ENCODE measurements around the gene GET4. TPM values are rescaled to one million over a fixed set of nuclear protein-coding genes. Genes with fewer than 3 reads are reported as not detected.
"Not testable (repeated sequence)": the region's sequence is repeated elsewhere in the genome, so short reads cannot be mapped to it uniquely, and the experiment has no call there.

The GET4 gene
- total RNA-seq, 2 donors from 2014 or later: 32.5 to 34.1 TPM

DNA sequence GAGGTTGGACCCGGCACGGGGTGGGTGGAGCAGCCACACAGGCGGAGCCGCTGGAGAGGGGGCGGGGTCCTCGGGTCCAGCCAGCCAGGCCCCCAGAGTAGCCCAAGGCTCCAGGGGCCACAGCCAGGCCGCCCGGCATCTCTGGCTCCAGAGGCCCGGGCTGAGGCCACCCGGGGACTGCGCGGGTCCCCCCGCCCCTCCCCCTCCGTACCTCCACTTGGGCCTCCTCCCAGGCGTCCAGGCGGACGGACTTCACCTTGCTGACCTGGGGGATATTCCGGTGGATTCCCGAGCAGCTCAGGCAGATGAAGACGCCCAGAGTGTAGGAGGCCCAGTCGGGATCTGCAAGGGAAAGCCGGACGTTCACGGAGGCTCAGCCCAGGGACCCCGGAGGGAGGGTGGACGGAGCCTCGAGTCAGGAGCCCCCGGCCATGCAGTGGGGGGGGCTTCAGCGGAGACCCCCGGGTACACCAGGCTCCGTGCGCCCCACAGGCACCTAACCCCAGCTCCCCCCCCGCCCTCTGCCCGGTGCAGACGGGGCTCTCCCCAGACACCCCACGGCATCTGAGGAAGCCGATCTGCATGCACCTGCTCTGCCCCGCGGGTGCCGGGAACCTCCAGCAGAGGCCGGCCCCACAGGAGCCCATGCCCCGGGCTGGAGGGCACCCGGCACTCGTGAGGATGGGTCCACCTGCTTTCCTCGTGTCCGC, 59.0 kb downstream of the GET4 start:
- DNase-seq (ENCODE audit: low spot score in 2 of 2) (no peak), ATAC-seq (no peak)
- peaks cover 0 to 8% of the 10 kb centered on the region in 2 donors for H3K36me3 Mint-ChIP-seq
- H3K27ac Mint-ChIP-seq: no peak overlapping the region
- peaks cover 0 to 7% of the 10 kb centered on the region in 2 donors for H3K9me3 Mint-ChIP-seq

DNA sequence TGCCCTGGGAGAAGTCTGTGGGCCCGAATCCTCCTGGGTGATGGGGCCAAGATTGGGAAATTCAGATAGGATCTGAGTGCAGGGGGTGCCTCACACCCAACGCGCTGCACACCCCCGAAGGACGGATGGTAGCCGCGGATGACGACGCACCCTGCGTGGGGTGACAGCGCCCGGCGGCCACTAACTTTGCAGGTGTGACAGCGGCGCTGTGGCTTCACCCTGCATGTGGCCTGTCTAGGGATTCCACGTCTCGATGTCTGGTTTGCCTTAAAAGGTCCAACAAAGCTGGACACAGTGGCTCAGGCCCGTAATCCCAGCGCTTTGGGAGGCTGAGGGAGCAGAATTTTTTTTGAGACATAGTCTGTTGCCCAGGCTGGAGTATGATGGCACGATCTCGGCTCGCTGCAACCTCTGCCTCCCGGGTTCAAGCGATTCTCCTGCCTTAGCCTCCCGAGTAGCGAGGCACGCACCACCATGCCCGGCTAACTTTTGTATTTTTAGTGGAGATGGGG, 59.6 kb downstream of the GET4 start:
- ATAC-seq: no peak
- Mint-ChIP-seq H3K36me3 (peaks cover 0 to 14% of the 10 kb centered on the region in 2 donors), H3K27ac (peak overlapping the region in 1 of 2 donors; percentile 71), H3K9me3 (peaks cover 0 to 10% of the 10 kb centered on the region in 2 donors)
- DNase-seq (ENCODE audit: low spot score in 2 of 2): no peak

DNA sequence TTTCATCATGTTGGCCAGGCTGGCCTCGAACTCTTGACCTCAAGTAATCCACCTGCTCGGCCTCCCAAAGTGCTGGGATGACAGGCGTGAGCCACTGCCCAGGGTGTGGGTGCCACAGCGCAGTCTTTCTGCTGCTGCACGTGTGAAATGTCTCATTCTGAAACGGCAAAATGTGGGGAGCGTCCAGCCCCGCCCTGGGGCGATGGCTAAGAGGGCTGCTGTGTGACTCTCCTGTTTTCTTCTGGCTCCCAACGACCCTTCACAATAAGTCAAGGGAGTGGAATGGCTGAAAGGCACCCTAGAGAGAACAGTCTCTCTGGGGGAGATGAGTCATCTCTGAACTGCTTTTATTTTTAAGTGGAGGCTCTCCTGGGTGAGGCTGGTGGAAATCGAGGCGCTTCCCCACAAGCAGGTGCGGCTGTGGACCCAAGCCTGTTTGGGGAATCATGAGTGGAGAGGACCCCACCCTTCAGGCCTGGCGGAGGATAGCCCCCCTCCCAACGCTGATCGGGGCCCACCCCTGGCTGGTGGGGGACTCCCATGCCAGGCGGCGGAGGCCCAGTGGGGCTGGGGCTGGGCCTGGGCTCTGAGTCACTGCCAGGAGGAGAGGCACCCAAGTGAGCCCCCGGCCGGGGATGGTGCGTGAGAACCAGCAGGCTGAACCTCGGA, 60.2 kb downstream of the GET4 start:
- peak in 1 of 2 donors; percentile 70 for DNase-seq (ENCODE audit: low spot score in 2 of 2)
- H3K36me3 Mint-ChIP-seq: peaks cover 0 to 15% of the 10 kb centered on the region in 2 donors

DNA sequence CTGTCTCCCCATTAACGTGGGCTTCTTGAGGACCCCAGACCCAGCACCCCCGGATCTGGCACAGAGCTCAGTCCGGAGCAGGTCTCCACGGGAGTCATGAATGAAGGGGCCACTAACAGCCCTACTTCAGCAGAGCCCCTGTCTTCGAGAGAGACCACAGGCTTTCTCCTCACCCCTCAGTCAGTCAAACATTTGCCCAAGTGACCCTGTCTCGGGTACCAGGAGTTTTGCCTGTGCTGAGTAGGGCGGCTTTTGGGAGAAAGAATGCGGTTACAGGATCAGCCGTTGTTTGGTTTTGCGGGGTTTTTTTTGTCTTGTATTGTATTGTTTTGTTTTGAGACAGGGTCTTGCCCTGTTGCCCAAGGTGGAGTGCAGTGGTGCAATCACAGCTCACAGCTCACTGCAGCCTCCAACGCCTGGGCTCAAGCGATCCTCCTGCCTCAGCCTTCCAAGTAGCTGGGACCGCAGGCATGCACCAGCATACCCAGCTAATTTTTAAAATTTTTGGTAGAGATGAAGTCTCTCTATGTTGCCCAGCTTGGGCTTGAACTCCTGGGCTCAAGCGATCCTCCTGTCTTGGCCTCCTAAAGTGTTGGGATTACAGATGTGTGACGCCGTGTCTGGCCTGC, 61.6 kb downstream of the GET4 start:
- Mint-ChIP-seq H3K36me3 (peaks cover 0 to 20% of the 10 kb centered on the region in 2 donors), H3K9me3 (peaks cover 0 to 17% of the 10 kb centered on the region in 2 donors), H3K27ac (no peak overlapping the region)
- no peak for ATAC-seq
- DNase-seq (ENCODE audit: low spot score in 2 of 2): no peak

More for the DNA sequence above, 60.2 kb downstream of the GET4 start:
- peak overlapping the region in 1 of 2 donors; percentile 71 for H3K27ac Mint-ChIP-seq
- peaks cover 0 to 13% of the 10 kb centered on the region in 2 donors for H3K9me3 Mint-ChIP-seq
- ATAC-seq: peak; percentile 79 to 87

DNA sequence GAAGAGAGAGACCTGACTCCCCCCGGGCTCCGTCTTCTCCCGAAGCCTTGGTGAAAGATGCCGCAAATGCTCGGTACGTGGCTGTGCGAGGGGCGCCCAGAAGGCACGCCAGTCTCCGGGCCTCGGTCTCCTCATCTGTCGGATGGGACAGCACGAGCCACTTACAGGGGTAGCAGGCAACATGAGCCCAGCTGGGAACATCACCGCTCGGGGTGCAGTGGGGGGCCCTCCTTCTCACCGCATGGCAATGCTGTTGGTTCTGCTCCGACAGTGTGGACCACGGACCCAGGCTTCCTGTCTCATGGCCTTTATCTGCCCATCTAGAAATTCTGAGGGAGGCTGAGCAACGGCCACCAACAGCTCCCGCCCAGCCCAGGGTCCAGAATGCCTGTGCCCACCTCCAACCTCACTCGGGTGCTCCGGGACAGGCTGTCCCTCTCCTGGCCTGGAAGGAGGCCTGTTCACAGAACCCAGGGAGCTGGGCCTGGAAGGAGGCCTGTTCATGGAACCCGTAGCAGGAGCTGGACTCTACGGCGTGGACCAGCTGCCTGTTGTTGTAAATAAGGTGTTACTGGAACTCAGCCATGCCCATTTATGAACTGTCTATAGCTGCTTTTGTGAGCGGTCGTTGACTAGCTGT, 62.3 kb downstream of the GET4 start:
- H3K36me3 Mint-ChIP-seq: peaks cover 0 to 20% of the 10 kb centered on the region in 2 donors
- DNase-seq (ENCODE audit: low spot score in 2 of 2) (no peak), ATAC-seq (no peak)
- H3K27ac Mint-ChIP-seq: no peak overlapping the region
- H3K9me3 Mint-ChIP-seq: peaks cover 0 to 17% of the 10 kb centered on the region in 2 donors

DNA sequence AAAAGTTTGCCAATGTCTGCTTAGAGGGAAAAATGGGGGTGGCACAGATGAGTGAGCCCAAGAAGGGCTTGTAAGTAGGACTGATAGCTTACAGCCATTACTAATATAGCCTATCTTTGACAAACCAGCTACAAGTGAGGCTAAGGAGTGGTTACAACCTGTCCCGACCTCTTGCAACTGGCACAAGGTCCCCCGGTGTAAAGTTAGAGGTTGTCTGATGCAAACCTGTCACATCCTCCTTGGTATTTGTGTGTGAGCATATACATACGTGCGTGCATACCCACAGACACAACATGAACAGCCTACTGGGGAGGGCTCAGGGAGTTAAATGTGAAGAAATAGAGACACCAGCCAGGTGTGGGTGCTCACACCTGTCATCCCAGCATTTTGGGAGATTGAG, 63.5 kb downstream of the GET4 start:
- H3K36me3 Mint-ChIP-seq: peaks cover 0 to 20% of the 10 kb centered on the region in 2 donors
- H3K9me3 Mint-ChIP-seq: peaks cover 0 to 17% of the 10 kb centered on the region in 2 donors
- H3K27ac Mint-ChIP-seq: peak overlapping the region in 1 of 2 donors; percentile 85
- DNase-seq (ENCODE audit: low spot score in 2 of 2): no peak
- ATAC-seq: no peak

DNA sequence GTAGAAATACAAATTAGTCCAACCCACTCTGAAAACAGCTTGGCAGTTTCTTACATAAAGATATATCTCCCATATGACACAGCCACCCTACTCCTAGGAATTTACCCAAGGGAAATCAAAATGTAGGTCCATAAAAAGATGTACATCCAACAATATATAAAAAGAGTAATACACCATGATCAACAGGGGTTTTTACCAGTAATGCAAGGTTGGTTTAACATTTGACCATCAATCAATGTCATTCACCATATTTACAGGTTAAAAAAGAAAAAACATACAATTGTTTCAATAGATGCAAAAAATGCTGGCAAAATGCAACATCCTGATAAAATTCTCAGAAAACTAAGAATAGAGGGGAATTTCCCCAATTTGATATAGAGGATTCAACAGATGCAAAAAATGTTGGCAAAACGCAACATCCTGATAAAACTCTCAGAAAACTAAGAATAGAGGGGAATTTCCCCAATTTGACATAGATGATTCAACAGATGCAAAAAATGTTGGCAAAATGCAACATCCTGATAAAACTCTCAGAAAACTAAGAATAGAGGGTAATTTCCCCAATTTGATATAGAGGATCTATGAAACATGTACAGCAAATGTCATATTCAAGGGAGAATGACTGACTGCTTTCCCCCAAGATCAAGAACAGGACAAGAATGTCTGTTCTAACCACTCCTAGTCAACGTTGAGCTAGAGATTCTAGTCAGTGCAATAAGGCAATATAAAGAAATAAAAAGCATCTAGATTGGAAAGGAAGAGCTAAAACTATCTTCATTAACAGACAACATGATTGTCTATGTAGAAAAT, 64.5 kb downstream of the GET4 start:
- ATAC-seq: peak; percentile 25 to 76
- Mint-ChIP-seq H3K27ac (peak overlapping the region in 1 of 2 donors; percentile 85), H3K36me3 (peaks cover 0 to 20% of the 10 kb centered on the region in 2 donors), H3K9me3 (peaks cover 0 to 17% of the 10 kb centered on the region in 2 donors)
- DNase-seq (ENCODE audit: low spot score in 2 of 2): no peak

DNA sequence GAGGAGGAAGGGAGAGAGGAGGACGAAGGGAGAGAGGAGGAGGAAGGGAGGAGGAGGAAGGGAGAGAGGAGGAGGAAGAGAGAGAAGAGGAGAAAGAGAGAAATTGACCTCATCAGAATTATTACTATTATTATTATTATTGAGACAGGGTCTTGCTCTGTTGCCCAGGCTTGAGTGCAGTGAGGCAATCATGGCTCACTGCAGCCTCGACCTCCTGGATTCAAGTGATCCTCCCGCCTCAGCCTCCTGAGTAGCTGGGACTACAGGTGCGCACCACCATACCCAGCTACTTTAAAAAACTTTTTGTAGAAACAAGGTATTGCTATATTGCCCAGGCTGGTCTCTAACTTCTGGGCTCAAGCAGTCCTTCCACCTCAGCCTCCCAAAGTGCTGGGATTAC, 67.4 kb downstream of the GET4 start:
- Mint-ChIP-seq H3K9me3 (peaks cover 0 to 17% of the 10 kb centered on the region in 2 donors), H3K36me3 (peaks cover 0 to 20% of the 10 kb centered on the region in 2 donors)
- H3K27ac Mint-ChIP-seq; ATAC-seq; DNase-seq (ENCODE audit: low spot score in 2 of 2): not testable (repeated sequence)

DNA sequence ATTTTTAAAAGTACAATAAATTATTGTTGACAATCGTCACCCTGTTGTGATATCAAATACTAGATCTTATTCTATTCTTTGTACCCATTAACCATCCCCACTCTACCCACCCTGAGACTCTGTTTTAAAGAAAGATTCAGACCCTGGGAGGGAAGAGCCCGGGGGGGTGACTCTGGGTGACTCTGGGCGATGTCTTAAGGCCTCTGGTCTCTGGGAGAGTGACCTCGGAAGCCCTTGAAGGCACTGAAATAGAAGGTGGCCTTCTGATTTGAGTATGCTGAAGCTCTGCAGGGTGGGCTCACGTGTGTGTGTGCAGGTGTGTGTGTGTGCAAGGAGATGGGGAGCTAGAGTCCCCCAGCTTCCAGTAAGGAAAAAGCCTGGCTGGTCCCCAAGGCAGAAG, 68.4 kb downstream of the GET4 start:
- Mint-ChIP-seq H3K27ac (no peak overlapping the region), H3K36me3 (peaks cover 0 to 18% of the 10 kb centered on the region in 2 donors)
- no peak for DNase-seq (ENCODE audit: low spot score in 2 of 2)

DNA sequence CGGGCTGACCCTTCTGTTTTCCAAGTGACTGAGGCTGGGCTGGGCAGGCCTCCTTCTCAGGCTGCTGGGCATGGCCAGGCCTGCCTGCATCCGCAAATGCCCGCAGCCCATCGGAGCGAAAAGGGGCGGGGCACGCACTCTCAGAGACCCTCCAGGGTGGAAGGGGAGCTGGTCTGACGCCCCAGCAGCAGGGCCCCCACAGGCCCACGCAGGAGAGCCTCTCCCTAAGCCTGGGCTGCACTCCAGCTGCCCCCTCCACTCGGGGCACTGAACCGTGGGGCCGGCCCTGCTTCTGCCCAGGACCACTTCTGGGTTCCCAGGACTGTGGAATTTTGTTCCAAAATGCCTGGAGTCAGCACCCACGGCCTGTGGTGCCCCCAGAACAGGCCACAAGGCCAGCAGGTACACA, 68.8 kb downstream of the GET4 start:
- ATAC-seq (no peak), DNase-seq (ENCODE audit: low spot score in 2 of 2) (no peak)
- H3K27ac Mint-ChIP-seq: no peak overlapping the region
- H3K36me3 Mint-ChIP-seq: peaks cover 0 to 14% of the 10 kb centered on the region in 2 donors
- peaks cover 0 to 12% of the 10 kb centered on the region in 2 donors for H3K9me3 Mint-ChIP-seq

More for the DNA sequence above, 68.4 kb downstream of the GET4 start:
- H3K9me3 Mint-ChIP-seq: peaks cover 0 to 16% of the 10 kb centered on the region in 2 donors
- ATAC-seq: no peak

DNA sequence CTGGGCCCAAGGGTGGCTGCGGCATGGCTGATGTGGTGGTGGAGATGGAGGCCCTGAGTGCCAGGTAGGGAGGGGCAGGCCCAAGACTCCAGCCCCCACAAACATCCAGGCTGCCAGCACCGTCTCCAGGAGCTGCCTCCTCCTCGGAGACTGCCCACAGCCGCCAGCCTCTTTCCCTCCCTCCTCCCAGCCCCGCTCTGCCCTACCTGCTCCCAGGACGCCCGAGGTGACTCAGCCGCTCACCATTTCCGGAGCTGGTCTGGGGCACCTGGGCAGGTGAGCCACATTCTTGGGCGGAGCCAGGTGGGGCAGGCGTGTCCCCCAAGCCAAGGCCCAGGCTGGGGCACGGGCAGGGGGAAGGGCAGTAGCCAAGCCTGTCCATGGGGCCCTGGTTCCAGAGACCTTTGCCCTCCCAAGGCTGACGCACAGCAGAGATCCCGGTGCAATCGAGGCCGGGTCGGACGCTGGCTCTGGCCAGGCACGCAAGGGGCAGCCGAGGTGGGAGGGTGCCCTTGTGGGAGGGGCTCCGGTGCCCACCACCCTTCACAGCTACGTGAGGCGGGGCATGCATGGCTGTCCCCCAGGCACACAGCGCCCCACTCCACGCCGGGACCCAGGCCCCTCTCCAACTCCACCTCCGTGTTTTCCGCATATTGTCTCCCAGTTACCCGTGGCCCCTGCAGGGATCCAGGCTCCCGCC, 69.4 kb downstream of the GET4 start:
- H3K9me3 Mint-ChIP-seq: peaks cover 0 to 8% of the 10 kb centered on the region in 2 donors
- DNase-seq (ENCODE audit: low spot score in 2 of 2) (no peak), ATAC-seq (no peak)
- H3K27ac Mint-ChIP-seq: no peak overlapping the region
- peaks cover 0 to 9% of the 10 kb centered on the region in 2 donors for H3K36me3 Mint-ChIP-seq

Other genes with a start within 250 kb of the GET4 start
- gene DNAAF5, start 149.9 kb upstream of the GET4 start, total RNA-seq: 10 to 100 TPM; 10.7 to 40.4 TPM
- gene PRKAR1B, start 149.3 kb upstream of the GET4 start, total RNA-seq: 10 to 100 TPM; 12.1 to 54.1 TPM
- 100 to 1,000 TPM; 106 to 109 TPM for gene SUN1, start 44.1 kb upstream of the GET4 start, total RNA-seq
- gene ADAP1, start 78.1 kb downstream of the GET4 start, total RNA-seq: 10 to 100 TPM in 1 of 2 donors, 1 to 10 TPM in 1; 9.2 to 19.9 TPM
- 10 to 100 TPM; 18.8 to 20.7 TPM for gene COX19, start 99.0 kb downstream of the GET4 start, total RNA-seq
- not detected for gene CYP2W1, start 106.6 kb downstream of the GET4 start, total RNA-seq
- 1 to 10 TPM; 1.6 to 9.3 TPM for gene GPR146, start 168.0 kb downstream of the GET4 start, total RNA-seq
- not detected for gene GPER1, start 211.6 kb downstream of the GET4 start, total RNA-seq